Measurements from ENCODE around the gene PPA2.
"Not testable (repeated sequence)": the region's sequence is repeated elsewhere in the genome, so short reads cannot be mapped to it uniquely, and the experiment has no call there.

PPA2 gene

DNA sequence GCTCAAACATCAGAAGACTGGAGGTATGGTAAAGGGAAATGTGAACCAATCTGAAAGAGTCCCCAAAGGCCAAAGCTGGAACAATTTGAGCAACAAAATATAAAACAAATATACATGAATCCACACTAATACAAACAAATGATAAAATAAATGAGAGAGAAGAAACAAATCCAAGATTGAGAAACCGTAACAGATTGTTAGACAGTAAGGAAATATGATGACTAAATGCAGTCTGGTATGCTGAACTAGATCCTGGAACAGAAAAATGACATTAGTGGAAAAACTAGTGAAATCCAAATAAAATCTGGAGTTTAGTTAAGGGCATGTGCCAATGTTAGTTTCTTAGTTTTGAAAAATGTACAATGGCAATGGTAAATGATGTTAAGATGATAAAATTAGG lies 15.9 kb downstream of the PPA2 start:
- no peak for DNase-seq

DNA sequence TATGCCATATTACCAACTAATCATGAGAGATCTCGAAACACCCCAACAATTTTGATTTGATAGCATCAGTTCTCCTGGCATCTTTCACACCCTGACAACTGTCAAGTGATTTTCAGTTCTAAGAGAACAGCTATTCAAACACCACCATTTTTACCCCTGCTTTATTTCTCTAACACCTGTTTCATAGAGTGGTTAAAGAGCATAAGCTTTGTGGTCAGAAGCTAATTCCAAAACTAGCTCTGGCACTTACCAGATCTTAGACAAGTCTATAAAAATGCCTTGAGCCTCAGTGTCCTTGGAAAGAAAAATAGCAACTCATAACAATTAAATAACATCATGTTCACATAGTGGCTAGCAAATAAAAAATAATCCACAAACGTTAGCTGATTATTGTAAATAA lies 17.9 kb downstream of the PPA2 start:
- no peak for DNase-seq

DNA sequence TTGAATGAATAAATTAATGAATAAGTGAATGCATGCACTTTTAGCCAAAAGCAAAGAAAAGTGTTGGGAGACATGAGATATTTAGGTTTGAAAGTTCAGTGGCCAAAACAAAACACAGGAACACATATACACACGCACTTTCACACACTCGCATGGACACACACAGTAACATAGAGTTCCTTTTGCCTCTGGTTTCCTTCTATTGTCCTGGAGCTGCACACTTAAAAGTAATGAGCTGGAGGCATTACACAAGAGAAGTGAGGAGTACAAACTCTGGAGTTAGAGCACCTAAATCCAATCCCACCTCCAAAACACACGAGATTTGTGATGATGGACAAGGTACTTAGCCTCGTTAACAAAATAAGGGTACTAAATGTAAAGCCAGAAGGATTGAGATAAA lies 18.7 kb downstream of the PPA2 start:
- no peak for DNase-seq

- no peak for DNase-seq
These were observed 20.2 kb downstream of the PPA2 start for GRCh38 chr4:105453550-105454205.

GRCh38 chr4:105451346-105451745 lies 22.5 kb downstream of the PPA2 start:
- peak; percentile 48 for DNase-seq

- DNase-seq, result no peak
These were observed 33.0 kb downstream of the PPA2 start for GRCh38 chr4:105440890-105441289.

- no peak for DNase-seq
These were observed 36.2 kb downstream of the PPA2 start for GRCh38 chr4:105437637-105438036.

GRCh38 chr4:105436414-105436813 lies 37.4 kb downstream of the PPA2 start:
- DNase-seq, result no peak

- no peak for DNase-seq
These were observed 38.9 kb downstream of the PPA2 start for GRCh38 chr4:105434940-105435339.

DNA sequence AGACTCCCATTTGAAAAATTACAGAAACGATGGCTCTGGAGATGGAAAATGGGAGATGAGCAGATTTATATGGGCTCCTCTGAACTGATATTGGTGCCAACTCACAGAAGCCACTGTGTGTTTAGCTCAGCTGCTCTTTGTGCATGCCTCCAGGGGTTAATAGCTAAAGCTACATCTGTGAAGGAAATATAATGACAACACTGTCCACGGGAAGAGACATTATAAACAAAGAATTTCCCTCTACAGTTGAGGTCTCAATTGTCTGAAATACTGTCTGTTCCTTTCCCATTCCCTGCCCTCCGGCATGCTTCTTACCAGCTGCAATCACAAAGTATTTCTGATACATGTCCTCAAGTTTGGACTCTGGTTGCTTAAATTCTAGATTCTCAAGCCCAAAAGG lies 40.4 kb downstream of the PPA2 start:
- DNase-seq, result no peak

DNA sequence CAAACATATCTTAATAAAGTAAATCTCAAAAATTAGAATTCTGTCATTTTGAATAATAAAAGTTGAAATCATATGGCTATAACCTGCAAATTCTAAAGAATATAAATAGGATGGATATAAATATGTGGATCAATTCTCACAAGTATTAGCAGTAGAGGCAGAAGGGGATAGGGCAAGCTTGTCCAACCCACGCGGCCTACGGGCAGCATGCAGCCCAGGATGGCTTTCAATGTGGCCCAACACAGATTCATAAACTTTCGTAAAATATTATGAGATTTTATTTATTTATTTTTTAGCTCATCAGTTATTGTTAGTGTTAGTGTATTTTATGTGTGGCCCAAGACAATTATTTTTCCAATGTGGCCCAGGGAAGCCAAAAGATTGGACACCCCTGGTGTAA lies 41.4 kb downstream of the PPA2 start:
- DNase-seq, result no peak

GRCh38 chr4:105430811-105431210 lies 43.1 kb downstream of the PPA2 start:
- no peak for DNase-seq

DNA sequence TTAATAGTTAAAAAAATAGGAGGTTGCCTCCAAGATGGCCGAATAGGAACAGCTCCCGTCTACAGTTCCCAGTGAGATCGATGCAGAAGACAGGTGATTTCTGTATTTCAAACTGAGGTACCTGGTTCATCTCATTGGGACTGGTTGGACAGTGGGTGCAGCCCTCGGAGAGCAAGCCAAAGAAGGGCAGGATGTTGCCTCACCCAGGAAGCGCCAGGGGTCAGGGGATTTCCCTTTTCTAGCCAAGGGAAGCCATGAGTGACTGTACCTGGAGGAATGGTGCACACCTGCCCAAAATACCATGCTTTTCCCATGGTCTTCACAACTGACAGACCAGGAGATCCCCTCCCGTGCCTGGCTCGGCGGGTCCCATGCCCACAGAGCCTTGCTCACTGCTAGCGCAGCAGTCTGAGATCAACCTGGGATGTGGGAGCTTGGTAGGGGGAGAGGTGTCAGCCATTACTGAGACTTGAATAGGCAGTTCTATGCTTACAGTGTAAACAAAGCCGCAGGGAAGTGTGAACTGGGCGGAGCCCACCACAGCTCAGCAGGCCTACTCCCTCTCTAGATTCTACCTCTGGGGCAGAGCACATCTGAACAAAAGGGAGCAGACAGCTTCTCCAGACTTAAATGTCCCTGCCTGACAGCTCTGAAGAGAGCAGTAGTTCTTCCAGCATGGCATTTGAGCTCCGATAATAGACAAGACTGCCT lies 47.5 kb downstream of the PPA2 start:
- DNase-seq, result no peak

- DNase-seq, result no peak
These were observed 51.5 kb downstream of the PPA2 start for GRCh38 chr4:105422207-105422920.

GRCh38 chr4:105417624-105418023 lies 56.2 kb downstream of the PPA2 start:
- DNase-seq, result no peak

- no peak for DNase-seq
These were observed 58.5 kb downstream of the PPA2 start for GRCh38 chr4:105415281-105415744.

- no peak for DNase-seq
These were observed 59.5 kb downstream of the PPA2 start for GRCh38 chr4:105414316-105414715.

DNA sequence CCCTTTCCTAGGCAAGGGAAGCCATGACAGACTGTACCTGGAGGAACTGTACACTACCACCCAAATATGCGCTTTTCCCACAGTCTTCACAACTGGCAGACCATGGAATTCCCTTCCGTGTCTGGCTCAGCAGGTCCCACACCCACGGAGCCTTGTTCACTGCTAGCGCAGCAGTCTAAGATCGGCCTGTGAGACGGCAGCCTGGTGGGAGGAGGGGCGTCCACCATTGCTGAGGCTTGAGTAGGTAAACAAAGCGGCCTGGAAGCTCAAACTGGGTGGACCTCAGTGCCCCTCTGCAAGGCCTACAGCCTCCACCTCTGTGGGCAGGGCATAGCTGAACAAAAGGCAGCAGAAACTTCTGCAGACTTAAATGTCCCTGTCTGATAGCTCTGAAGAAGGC lies 64.7 kb downstream of the PPA2 start:
- DNase-seq, result not testable (repeated sequence)

- DNase-seq, result no peak
These were observed 72.8 kb downstream of the PPA2 start for GRCh38 chr4:105400901-105401677.

GRCh38 chr4:105399532-105400161 lies 74.2 kb downstream of the PPA2 start:
- DNase-seq, result no peak

- DNase-seq, result no peak
These were observed 81.0 kb downstream of the PPA2 start for GRCh38 chr4:105392858-105393257.

DNA sequence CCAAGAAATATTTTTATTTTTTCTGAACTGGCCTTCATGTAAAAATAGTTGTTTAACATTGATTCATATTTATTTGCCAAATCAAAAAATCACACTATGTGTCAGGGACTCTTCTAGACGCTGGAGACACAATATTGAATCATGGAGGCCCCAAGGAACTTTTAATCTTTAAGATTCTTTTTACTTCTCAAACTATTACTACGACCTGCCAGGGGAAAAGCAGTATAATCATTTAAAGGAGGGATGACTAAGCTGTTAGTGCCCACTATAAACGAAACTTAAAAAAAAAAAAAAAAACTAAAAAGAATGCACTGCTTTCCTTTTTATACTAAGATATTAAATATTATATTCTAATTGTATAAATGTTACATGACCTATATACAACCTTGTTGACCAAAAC lies 84.7 kb downstream of the PPA2 start:
- DNase-seq, result no peak

DNA sequence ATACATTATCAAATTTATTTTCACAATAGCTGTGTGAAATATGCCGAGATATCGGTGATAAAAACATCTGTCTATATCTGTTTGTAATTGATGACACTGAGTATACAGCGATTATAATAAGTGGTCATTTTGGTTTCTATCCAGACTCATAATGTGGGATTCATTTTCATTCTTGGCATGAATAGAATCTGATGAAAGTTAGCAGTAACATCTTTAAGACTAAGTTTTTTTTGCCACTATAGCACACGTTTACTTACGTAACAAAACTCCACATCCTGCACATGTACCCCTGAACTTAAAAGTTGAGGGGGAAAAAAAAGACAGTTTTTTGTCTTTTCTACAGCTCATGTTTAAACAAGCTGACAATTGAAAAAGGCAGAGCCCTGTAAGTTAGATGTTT lies 86.4 kb downstream of the PPA2 start:
- no peak for DNase-seq

All from NCI-H2029 (cell line).